Motor neuron (in vitro differentiated cells): Measurements from ENCODE around the gene SERTAD1. TPM values are rescaled to one million over a fixed set of nuclear protein-coding genes. Genes with fewer than 3 reads are reported as not detected.

Experiments
- total RNA-seq, 8 experiments: library from RNA; unstranded; fragments of 300-600 nt; gene quantifications; 2 replicates each; pipeline versions ENCODE4 v1.2.3 to v1.2.4, GENCODE V29; 2022

Gene SERTAD1
- total RNA-seq, 8 experiments from 2014 or later, result 2.6 to 14.8 (median 3.5) TPM

Other genes starting within 250 kb of the SERTAD1 start
- 10 to 100 TPM in 6 of 8 experiments, 1 to 10 TPM in 2; 4.4 to 22.2 (median 15.9) TPM for gene MAP3K10, start 234.6 kb downstream of the SERTAD1 start, total RNA-seq
- 10 to 100 TPM in 5 of 8 experiments, 1 to 10 TPM in 1, under 1 TPM in 2; 0.45 to 25.6 (median 13.5) TPM for gene TTC9B, start 207.6 kb downstream of the SERTAD1 start, total RNA-seq
- under 1 TPM in 6 of 8 experiments, not detected in 2; 0.16 to 0.81 (median 0.30) TPM for gene CCNP, start 199.3 kb downstream of the SERTAD1 start, total RNA-seq
- gene AKT2, start 140.6 kb downstream of the SERTAD1 start, total RNA-seq, result 100 to 1,000 TPM in 2 of 8 experiments, 10 to 100 TPM in 6; 21.0 to 141 (median 44.0) TPM
- gene C19orf47, start 77.6 kb downstream of the SERTAD1 start, total RNA-seq, result 10 to 100 TPM in 7 of 8 experiments, 1 to 10 TPM in 1; 9.8 to 16.7 (median 13.3) TPM
- gene PLD3, start 77.3 kb downstream of the SERTAD1 start, total RNA-seq, result 100 to 1,000 TPM; 119 to 604 (median 360) TPM
- gene HIPK4, start 35.8 kb downstream of the SERTAD1 start, total RNA-seq, result under 1 TPM in 7 of 8 experiments, not detected in 1; 0.07 to 0.52 (median 0.25) TPM
- gene PRX, start 12.6 kb downstream of the SERTAD1 start, total RNA-seq, result 1 to 10 TPM in 6 of 8 experiments, under 1 TPM in 2; 0.71 to 4.1 (median 1.3) TPM
- gene SERTAD3, start 18.3 kb upstream of the SERTAD1 start, total RNA-seq, result 10 to 100 TPM; 11.2 to 28.6 (median 18.2) TPM
- 100 to 1,000 TPM in 1 of 8 experiments, 10 to 100 TPM in 6, 1 to 10 TPM in 1; 7.7 to 144 (median 48.3) TPM for gene BLVRB, start 39.8 kb upstream of the SERTAD1 start, total RNA-seq
- gene SPTBN4, start 41.0 kb upstream of the SERTAD1 start, total RNA-seq, result 10 to 100 TPM in 1 of 8 experiments, 1 to 10 TPM in 6, under 1 TPM in 1; 0.56 to 10.1 (median 3.0) TPM
- gene SHKBP1, start 150.9 kb upstream of the SERTAD1 start, total RNA-seq, result 10 to 100 TPM in 7 of 8 experiments, 1 to 10 TPM in 1; 10.0 to 37.1 (median 21.2) TPM
- gene LTBP4, start 175.4 kb upstream of the SERTAD1 start, total RNA-seq, result 10 to 100 TPM in 7 of 8 experiments, 1 to 10 TPM in 1; 1.8 to 52.8 (median 20.1) TPM